Frontal cortex (tissue), 4 donors: ENCODE measurements around the gene ANAPC2. TPM values are rescaled to one million over a fixed set of nuclear protein-coding genes. Genes with fewer than 3 reads are reported as not detected.

Experiments
- DNase-seq, 2 donors: peaks; one replicate each; pipeline ENCODE4 v3.0.0; 2012; ENCODE audit warnings: low spot score in 2 of 2
- FAIRE-seq: peaks from 2 replicates; lab custom pipeline; 2012; peaks lifted over from hg19 to GRCh38; lab: Jason Lieb, UNC
- total RNA-seq: library from RNA; depleted of rRNA; stranded (reverse); fragments of >200 nt; gene quantifications from one replicate; pipeline ENCODE4 v1.2.3, GENCODE V29; 2014
- donor health status: control.
- donor health status: control.
- donor health status: control.

Gene ANAPC2
- total RNA-seq, 1 donor from 2014 or later, result 22.4 TPM

DNA sequence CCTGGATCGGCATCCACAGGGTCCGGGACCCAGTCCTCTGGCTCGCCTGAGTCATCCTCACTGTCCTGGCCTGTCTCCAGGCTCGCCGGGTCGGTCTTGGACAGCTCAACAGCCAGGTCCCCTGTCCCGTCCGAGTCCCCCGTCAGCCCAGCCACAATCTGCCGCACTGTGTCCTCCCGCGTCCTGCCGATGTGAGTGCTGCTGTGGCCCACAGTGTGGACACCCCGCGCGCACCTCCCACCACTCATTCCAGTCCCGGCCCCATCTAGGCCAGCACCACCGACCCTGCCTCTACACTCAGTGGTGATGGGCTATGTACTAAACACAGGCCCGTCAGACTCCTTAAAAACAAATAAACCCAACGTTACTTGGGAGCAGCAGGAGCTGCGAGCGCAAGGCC is 6.7 kb downstream of the ANAPC2 start:
- no peak for DNase-seq
- FAIRE-seq, result no peak

GRCh38 chr9:137180491-137180890 is 7.9 kb downstream of the ANAPC2 start:
- no peak for FAIRE-seq

DNA sequence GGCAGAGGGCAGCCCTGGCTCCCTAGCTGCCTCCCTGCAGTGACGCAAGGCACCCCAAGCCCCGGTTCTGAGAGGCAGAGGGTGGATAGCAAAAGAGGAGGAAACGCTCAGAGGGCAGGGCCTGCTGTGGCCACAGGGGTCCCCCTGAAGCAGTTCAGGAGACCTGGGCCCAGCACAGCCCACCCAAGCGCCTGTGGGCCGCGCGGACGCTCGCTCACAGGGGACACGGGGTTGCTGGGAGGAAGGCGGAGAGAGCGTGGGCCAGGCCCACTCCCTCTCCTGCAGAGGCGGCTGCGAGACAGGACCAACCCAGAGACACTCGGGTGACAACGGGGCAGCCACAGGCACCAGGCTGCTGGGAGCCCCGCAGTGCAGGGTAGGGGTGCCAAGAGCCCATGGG is 8.6 kb downstream of the ANAPC2 start:
- no peak for FAIRE-seq

More at GRCh38 chr9:137180491-137180890, 7.9 kb downstream of the ANAPC2 start:
- no peak for DNase-seq

DNA sequence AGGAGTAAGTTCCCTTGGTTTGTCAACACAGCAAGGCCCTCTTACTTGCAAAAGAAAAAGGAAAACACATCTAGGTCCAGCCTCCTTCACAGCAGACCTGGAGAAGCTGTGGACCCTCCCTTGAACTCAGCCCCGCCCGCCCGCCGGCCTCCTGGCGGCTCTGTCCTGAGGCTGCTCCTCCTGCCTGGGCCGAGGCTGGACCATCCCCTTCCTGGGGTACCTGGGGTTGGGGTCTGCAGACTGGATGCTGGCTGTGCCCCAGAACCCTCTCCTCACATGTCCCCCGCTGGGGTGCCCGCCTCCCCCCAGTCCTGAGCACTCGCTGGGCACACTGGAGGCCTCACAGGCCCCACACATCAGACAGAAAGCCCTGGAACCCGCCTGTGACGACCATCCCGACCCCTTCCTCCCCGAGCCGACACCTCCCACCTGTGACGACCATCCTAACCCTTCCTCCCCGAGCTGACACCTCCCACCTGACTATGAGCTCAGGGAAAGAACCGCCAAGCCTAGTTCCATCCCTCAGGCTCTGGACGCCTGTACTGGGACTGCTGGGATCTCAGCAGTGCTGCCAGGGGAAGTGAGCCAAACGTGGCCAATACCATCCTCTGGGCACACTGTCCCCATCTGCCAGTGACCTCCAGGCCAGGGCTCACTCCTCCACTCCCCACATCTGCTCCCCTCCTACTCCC is 9.3 kb downstream of the ANAPC2 start:
- no peak for FAIRE-seq

More for the DNA sequence above, 8.6 kb downstream of the ANAPC2 start:
- DNase-seq, result no peak

DNA sequence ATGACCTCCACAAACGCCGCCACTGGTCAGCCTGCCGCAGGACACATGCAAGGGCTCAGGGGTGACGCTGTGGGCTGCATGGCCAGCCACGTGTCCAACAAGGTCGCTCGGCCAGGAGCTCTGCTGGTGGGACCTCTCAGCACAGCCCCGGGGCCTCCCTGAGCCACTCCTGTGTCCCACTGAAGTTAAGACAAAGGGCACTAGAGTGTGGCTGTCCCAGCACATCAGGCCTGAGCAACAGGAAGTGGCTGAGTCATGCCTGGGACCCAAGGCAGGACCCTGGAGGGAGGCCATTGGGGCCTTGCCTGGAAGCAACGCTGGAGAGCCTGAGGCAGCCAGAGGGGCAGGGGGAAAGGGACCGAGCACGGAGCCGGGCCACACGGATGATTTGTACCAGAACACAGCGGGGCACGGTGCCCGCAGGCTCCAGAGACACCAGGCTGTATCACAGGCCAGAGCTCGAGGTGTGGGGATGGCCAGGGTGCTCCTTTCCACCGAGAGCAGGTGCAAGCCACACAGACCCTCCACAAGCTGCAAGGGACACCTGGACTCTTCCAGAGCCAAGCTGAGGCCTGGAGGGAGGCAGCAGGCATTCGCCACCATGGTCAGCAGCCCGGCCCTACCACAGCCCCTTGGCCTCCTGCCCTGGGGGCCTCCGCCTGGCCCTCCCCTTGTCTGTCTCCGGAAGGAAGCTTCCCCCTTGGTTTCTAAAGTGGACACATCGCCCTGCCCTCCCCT is 10.0 kb downstream of the ANAPC2 start:
- FAIRE-seq (no peak), DNase-seq (no peak)

More for the DNA sequence above, 9.3 kb downstream of the ANAPC2 start:
- DNase-seq, result no peak

DNA sequence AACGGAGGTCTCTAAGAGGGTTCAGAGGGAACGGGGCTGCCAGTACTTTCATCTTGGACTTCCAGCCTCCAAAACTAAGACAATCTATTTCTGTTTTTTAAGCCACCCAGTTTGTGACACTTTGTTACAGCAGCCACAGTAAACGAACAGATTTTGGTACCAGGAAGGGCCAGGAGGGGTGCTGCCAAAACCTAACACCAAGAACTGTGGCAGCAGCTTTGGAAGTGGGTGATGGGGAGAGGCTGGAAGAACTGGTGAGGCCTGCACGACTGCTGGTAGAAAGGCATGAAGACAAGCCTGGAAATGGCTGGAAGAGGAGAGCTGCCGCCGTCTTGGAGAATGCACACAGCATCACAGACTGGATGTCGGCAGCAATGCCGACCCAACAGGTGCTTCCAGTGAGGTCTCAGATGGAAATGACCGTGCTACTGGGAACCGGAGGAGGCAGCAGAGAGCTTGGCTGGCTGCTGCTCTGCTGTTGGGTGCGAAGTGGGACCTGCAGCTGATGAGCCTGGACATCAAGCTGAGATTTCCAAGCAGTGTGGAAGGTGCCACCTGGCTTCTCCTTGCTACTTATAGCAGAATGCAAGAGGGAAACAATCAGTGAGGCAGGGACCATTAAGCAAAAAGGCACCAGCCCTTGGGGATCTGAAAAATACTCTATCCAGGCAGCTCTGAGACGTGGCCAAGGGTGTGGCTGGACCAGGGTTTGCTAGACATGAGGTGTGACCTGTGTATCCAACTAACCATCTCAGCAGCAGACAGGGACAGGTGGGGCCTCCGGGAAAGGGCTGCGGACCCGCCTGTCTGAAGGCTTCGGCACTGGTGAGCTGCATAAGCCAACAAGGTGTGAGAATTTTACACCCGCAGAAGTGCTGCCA is 11.8 kb downstream of the ANAPC2 start:
- FAIRE-seq (no peak), DNase-seq (peak in 1 of 2 donors; percentile 79)

DNA sequence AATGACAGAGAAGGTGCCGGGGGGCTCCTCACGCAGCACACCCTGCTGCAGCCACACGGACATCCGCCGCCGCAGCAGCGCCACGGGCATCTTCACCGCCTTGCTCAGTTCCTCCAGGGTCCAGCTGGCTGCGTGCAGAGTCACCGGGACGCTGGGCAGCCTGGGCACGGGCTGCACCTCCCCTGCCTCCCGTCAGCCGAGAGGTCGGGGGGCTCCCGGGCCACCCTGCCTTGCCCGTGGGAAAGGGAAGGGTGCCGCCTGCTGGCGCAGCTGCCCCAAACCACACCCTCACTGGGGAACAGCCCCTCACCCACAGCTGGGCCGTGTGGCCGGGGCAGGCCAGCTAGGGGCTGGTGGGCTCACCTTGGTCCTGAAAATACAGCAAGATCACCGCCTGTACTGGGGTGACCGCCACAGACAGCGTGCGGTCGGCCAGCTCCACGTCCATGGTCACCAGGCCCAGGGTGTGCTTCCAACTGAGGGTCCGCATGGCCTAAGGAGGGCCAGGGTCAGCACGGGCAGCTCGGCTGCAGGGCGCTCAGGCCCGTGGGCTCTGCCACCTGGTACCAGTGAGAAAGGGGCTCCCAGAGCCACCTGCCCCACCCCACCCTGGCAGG is 12.9 kb downstream of the ANAPC2 start:
- no peak for FAIRE-seq
- no peak for DNase-seq

DNA sequence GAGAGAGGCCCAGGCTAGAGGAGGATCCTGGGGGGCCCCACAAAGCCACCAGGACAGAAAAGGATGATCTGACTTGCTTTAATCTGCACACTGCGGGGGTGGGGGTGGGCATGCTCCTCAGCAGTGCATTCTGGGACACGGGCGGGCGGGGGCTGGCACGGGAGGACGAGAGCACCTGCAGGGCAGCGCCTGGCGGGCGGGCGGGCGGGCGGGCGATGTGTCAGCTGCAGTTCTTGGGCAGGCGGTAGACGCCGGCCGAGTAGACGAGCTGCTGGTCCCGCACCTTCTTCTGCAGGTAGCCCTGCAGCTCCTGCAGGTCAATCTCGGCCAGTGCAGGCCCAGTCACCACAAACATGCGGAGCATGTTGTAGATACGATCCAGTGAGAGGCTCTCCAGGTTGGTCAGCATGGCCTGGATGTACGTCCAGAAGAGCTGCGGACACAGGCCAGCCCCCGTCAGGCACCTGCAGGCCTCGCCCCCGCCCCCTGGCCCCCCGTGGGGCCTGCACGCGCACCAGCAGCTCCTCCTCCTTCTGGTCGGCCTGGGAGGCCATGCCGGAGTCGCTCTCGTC is 13.6 kb downstream of the ANAPC2 start:
- no peak for DNase-seq
- FAIRE-seq, result no peak

DNA sequence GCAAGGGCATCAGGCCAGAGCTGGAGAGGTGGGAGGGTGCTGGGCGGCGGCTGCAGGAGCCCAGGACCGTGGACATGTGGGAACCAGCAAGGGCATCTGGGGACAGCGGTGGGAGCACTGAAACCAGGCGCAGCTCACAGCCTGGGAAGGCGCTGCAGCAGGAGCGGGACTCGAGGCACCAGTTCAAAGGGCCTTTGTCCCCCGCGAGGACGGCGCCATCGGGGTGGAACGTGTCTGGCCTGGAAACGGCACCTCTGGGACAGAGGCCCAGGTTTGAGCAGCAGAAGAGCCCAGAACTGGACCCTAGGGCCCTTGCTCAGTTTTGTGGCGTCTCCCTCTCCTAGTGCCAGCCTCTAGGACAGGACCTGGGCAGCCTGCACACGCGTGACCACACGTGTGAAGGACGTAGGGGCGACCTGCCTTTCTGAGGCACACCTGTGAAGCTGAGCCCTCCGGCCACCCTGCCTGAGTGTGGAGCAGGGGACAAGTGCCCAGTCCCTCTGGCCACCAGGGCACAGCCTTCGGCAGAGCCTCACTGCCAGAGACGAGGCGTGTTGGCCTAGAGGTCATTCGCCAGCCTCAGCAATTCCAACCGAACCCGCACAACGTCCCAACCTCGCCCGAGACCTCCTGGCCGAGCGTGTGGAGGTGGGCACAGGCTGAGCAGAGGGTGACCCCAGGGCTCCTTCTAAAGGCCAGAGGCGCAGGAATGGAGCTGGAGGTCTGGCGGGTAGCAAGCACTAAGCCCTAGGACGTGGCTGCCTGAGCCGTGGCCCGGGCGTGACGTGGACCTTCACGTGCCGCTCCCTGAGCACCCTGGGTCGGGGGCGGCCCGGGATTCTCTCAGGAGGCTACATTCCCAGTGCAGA is 14.3 kb downstream of the ANAPC2 start:
- DNase-seq, result no peak
- FAIRE-seq, result no peak

GRCh38 chr9:137172901-137173795 is 15.2 kb downstream of the ANAPC2 start:
- no peak for FAIRE-seq

DNA sequence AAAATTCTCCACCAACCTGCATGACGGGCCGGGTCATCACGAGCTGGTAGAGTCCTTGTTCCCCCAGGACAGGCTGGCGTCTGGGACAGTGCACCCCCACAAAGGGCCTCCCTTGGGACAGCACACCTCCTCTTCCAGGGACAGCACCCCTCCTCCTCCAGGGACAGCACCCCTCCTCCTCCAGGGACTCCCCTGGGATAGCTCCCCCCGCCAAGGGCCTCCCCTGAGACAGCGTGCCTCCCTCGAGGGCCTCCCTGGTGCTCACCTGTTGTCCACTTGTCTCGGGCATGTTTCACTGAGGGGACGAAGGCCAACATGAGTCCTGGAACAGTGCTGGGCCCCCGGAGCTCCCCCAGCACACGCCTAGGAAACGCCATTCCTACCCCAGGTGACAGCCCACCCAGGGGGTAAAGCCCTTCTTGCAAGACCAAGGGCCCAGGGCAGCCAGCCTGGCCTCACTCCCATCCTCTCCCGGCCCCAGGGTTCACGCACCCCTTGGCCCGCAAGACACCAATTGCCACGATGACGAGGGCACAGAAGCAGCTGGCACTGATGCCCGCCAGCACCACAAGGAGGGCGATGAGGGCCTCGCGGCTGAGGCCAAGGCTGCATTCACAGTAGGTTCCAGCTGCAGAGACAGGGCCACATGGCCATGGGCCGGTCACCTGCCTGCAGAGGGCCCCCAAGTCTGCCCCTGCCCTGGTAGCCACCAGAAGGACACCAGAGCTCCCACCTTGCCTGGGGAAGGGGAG is 17.0 kb downstream of the ANAPC2 start:
- FAIRE-seq, result no peak
- no peak for DNase-seq

More at GRCh38 chr9:137172901-137173795, 15.2 kb downstream of the ANAPC2 start:
- DNase-seq, result no peak

DNA sequence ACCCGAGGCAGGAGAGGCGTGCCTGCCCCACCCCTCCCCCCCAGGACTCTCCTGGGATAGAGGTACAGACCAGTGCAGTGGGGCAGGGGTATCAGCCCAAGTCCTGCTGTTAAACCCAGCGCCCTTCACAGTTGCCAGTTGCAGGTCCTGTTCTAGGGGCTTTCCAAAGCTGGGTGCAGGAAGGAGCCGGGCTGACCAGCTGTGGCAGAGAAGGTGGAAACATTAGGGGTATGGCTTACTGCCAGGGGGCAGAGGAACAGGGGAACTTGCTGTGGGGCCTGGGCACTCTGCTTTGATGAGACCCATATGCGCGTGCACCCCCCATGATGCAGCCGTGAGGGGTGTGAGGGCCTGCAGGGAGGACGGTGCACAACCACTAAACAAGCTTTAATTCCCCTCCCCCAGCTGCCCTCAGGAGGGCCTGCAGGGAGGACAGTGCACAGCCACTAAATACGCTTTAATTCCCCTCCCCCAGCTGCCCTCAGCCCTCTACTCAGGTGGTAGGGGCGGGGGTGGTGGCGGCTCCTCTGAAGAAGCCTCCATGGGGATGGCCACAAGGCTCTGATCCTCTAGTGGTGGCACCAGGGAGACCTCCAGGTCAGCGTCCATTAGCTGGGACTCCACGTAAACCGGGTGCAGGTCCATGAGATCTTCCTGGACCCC is 17.7 kb downstream of the ANAPC2 start:
- DNase-seq, result no peak
- no peak for FAIRE-seq

- DNase-seq (no peak), FAIRE-seq (no peak)
These were observed 18.4 kb downstream of the ANAPC2 start, which contains the start of gene LRRC26 for GRCh38 chr9:137169896-137170358. LRRC26 (minus strand) TSS chr9:137170051; CDS start chr9:137169943, 108 bp downstream.

GRCh38 chr9:137168904-137169856 is 19.2 kb downstream of the ANAPC2 start:
- FAIRE-seq (no peak), DNase-seq (no peak)

DNA sequence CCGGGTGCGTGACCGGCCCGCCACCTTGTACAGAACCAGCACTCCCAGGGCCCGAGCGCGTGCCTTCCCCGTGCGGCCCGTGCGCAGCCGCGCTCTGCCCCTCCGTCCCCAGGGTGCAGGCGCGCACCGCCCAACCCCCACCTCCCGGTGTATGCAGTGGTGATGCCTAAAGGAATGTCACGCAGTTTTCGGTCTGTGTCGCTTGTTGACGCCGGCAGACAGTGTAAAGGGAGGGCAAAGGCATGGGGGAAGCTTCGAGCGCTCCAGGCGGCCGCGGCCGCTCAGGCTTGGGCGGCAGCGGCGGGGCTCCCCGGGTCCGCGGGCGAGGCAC is 19.8 kb downstream of the ANAPC2 start:
- FAIRE-seq (no peak), DNase-seq (no peak)
